ENCODE measurements around the gene KLHDC2. TPM values are rescaled to one million over a fixed set of nuclear protein-coding genes. Genes with fewer than 3 reads are reported as not detected.
"Not testable (repeated sequence)": the region's sequence is repeated elsewhere in the genome, so short reads cannot be mapped to it uniquely, and the experiment has no call there.

KLHDC2 gene
- total RNA-seq, 1 donor from 2014 or later: 89.3 TPM

- no peak for ATAC-seq (ENCODE audit: poor library complexity)
- intact Hi-C loops (cut with DNase I): no loop called here
- no peak for DNase-seq
These were observed 2.4 kb downstream of the KLHDC2 start for GRCh38 chr14:49770212-49770817.

- intact Hi-C loops (cut with DNase I); DNase-seq; ATAC-seq (ENCODE audit: poor library complexity): not testable (repeated sequence)
These were observed 3.7 kb downstream of the KLHDC2 start for GRCh38 chr14:49771691-49772090.

- ATAC-seq (ENCODE audit: poor library complexity) (no peak), DNase-seq (no peak)
- intact Hi-C loops (cut with DNase I): no loop called here
These were observed 6.2 kb downstream of the KLHDC2 start for GRCh38 chr14:49774106-49774505.

- no peak for DNase-seq
- no peak for ATAC-seq (ENCODE audit: poor library complexity)
- intact Hi-C loops (cut with DNase I): no loop called here
These were observed 10.5 kb downstream of the KLHDC2 start for GRCh38 chr14:49778421-49778820.

- intact Hi-C loops (cut with DNase I); DNase-seq; ATAC-seq (ENCODE audit: poor library complexity): not testable (repeated sequence)
These were observed 13.1 kb downstream of the KLHDC2 start for GRCh38 chr14:49781040-49781439.

- no peak for ATAC-seq (ENCODE audit: poor library complexity)
- no peak for DNase-seq
- intact Hi-C loops (cut with DNase I): no loop called here
These were observed 15.6 kb downstream of the KLHDC2 start for GRCh38 chr14:49783394-49784014.

- intact Hi-C loops (cut with DNase I): no loop called here
- no peak for ATAC-seq (ENCODE audit: poor library complexity)
These were observed 18.4 kb downstream of the KLHDC2 start for GRCh38 chr14:49786315-49786714.

GRCh38 chr14:49792618-49793017, 24.7 kb downstream of the KLHDC2 start:
- intact Hi-C loops (cut with DNase I): loop anchor here (5.0 kb wide), 1 partner anchor 40 kb away; no protein-coding TSS in a partner anchor
- DNase-seq: no peak
- no peak for ATAC-seq (ENCODE audit: poor library complexity)

More at GRCh38 chr14:49786315-49786714, 18.4 kb downstream of the KLHDC2 start:
- no peak for DNase-seq

GRCh38 chr14:49796025-49796424, 28.1 kb downstream of the KLHDC2 start:
- DNase-seq (no peak), ATAC-seq (ENCODE audit: poor library complexity) (no peak)
- intact Hi-C loops (cut with DNase I): no loop called here

- intact Hi-C loops (cut with DNase I): no loop called here
- no peak for DNase-seq
- no peak for ATAC-seq (ENCODE audit: poor library complexity)
These were observed 40.8 kb downstream of the KLHDC2 start for GRCh38 chr14:49808780-49809179.

GRCh38 chr14:49816118-49816517, 48.2 kb downstream of the KLHDC2 start:
- ATAC-seq (ENCODE audit: poor library complexity); intact Hi-C loops (cut with DNase I); DNase-seq: not testable (repeated sequence)

GRCh38 chr14:49816844-49817243, 48.9 kb downstream of the KLHDC2 start:
- no peak for ATAC-seq (ENCODE audit: poor library complexity)
- DNase-seq: no peak
- intact Hi-C loops (cut with DNase I): no loop called here

GRCh38 chr14:49820176-49820575, 52.2 kb downstream of the KLHDC2 start:
- DNase-seq (no peak), ATAC-seq (ENCODE audit: poor library complexity) (no peak)
- intact Hi-C loops (cut with DNase I): no loop called here

GRCh38 chr14:49828640-49829039, 60.7 kb downstream of the KLHDC2 start:
- DNase-seq (no peak), ATAC-seq (ENCODE audit: poor library complexity) (no peak)
- intact Hi-C loops (cut with DNase I): no loop called here

Other genes starting within 250 kb of the KLHDC2 start
- 966 TPM for gene RPS29, start 181.8 kb upstream of the KLHDC2 start, total RNA-seq
- gene LRR1, start 169.2 kb upstream of the KLHDC2 start, total RNA-seq: 5.1 TPM
- 112 TPM for gene RPL36AL, start 147.5 kb upstream of the KLHDC2 start, total RNA-seq
- gene MGAT2, start 147.4 kb upstream of the KLHDC2 start, total RNA-seq: 9.4 TPM
- gene DNAAF2, start 132.9 kb upstream of the KLHDC2 start, total RNA-seq: 6.1 TPM
- gene POLE2, start 79.9 kb upstream of the KLHDC2 start, total RNA-seq: 0.38 TPM
- gene KLHDC1, start 75.0 kb upstream of the KLHDC2 start, total RNA-seq: 5.9 TPM
- 44.5 TPM for gene NEMF, start 84.6 kb downstream of the KLHDC2 start, total RNA-seq
- gene ARF6, start 124.9 kb downstream of the KLHDC2 start, total RNA-seq: 23.8 TPM